ENCODE data around the gene ZEB2. TPM values are rescaled to one million over a fixed set of nuclear protein-coding genes. Genes with fewer than 3 reads are reported as not detected.
A peak's percentile ranks its signal among the peaks of the same experiment; 100 is the strongest.

Gene ZEB2
- total RNA-seq, 3 donors from 2014 or later, result 53.7 to 225 (median 83.2) TPM

GRCh38 chr2:144515099-144515695, 4.7 kb downstream of the ZEB2 start:
- Histone ChIP-seq H3K27ac (peak overlapping the region; percentile 90 to 98), H3K27me3 (peaks cover 0 to 74% of the 10 kb centered on the region in 2 donors), H3K36me3 (no peaks in the 10 kb centered on the region), H3K4me1 (no peaks in the 10 kb centered on the region), H3K9me3 (no peaks in the 10 kb centered on the region), H3K4me3 (peak overlapping the region; percentile 58 to 85 (median 79))
- TF ChIP-seq POLR2AphosphoS5 (IDR thresholded peaks at IDR 0.05) (no peak), CTCF (IDR thresholded peaks at IDR 0.05) (no peak)
- intact Hi-C loops (cut with DNase I; ENCODE audit: low total_unique reads), result no loop called here
- no peak for DNase-seq (ENCODE audit: low spot score in 2 of 2)

GRCh38 chr2:144514616-144515091, 5.3 kb downstream of the ZEB2 start:
- DNase-seq (ENCODE audit: low spot score in 2 of 2), result no peak
- H3K36me3 ChIP-seq, result no peaks in the 10 kb centered on the region
- peak overlapping the region; percentile 58 to 85 (median 79) for H3K4me3 ChIP-seq
- intact Hi-C loops (cut with DNase I; ENCODE audit: low total_unique reads), result no loop called here
- peaks cover 0 to 68% of the 10 kb centered on the region in 2 donors for H3K27me3 ChIP-seq
- H3K4me1 ChIP-seq, result no peaks in the 10 kb centered on the region
- TF ChIP-seq CTCF (IDR thresholded peaks at IDR 0.05), result no peak
- TF ChIP-seq POLR2A (IDR thresholded peaks at IDR 0.05), result no peak
- no peak for TF ChIP-seq POLR2AphosphoS5 (IDR thresholded peaks at IDR 0.05)
- peak overlapping the region; percentile 90 to 98 for H3K27ac ChIP-seq
- H3K9me3 ChIP-seq, result no peaks in the 10 kb centered on the region

GRCh38 chr2:144513388-144514101, 6.4 kb downstream of the ZEB2 start:
- intact Hi-C loops (cut with DNase I; ENCODE audit: low total_unique reads), result no loop called here
- Histone ChIP-seq H3K9me3 (no peaks in the 10 kb centered on the region), H3K27ac (peak overlapping the region; percentile 90 to 98), H3K4me3 (peak overlapping the region; percentile 58 to 85 (median 79)), H3K4me1 (no peaks in the 10 kb centered on the region), H3K36me3 (no peaks in the 10 kb centered on the region), H3K27me3 (peaks cover 0 to 64% of the 10 kb centered on the region in 2 donors)
- DNase-seq (ENCODE audit: low spot score in 2 of 2), result no peak
- TF ChIP-seq POLR2AphosphoS5 (IDR thresholded peaks at IDR 0.05) (peak in 1 of 3 donors; percentile 24), CTCF (IDR thresholded peaks at IDR 0.05) (no peak), POLR2A (IDR thresholded peaks at IDR 0.05) (no peak)

GRCh38 chr2:144512891-144513351, 7.0 kb downstream of the ZEB2 start:
- Histone ChIP-seq H3K4me3 (peak overlapping the region; percentile 58 to 85 (median 79)), H3K36me3 (no peaks in the 10 kb centered on the region), H3K27me3 (peaks cover 0 to 57% of the 10 kb centered on the region in 2 donors), H3K27ac (peak overlapping the region; percentile 90 to 98), H3K4me1 (no peaks in the 10 kb centered on the region), H3K9me3 (no peaks in the 10 kb centered on the region)
- DNase-seq (ENCODE audit: low spot score in 2 of 2), result no peak
- TF ChIP-seq CTCF (IDR thresholded peaks at IDR 0.05) (no peak), POLR2AphosphoS5 (IDR thresholded peaks at IDR 0.05) (no peak)
- intact Hi-C loops (cut with DNase I; ENCODE audit: low total_unique reads), result no loop called here

- H3K4me1 ChIP-seq, result no peaks in the 10 kb centered on the region
- peak overlapping the region; percentile 90 to 98 for H3K27ac ChIP-seq
- no peaks in the 10 kb centered on the region for H3K36me3 ChIP-seq
- intact Hi-C loops (cut with DNase I; ENCODE audit: low total_unique reads), result no loop called here
- no peak for TF ChIP-seq CTCF (IDR thresholded peaks at IDR 0.05)
- H3K27me3 ChIP-seq, result peaks cover 0 to 54% of the 10 kb centered on the region in 2 donors
- peak overlapping the region; percentile 58 to 85 (median 79) for H3K4me3 ChIP-seq
- DNase-seq (ENCODE audit: low spot score in 2 of 2), result no peak
- H3K9me3 ChIP-seq, result no peaks in the 10 kb centered on the region
These were observed 7.4 kb downstream of the ZEB2 start for GRCh38 chr2:144512470-144512869.

Measured in breast epithelium (tissue), 4 donors.